ENCODE results near the gene KXD1. TPM values are rescaled to one million over a fixed set of nuclear protein-coding genes. Genes with fewer than 3 reads are reported as not detected.
A peak's percentile ranks its signal among the peaks of the same experiment; 100 is the strongest.
"Not testable (repeated sequence)": the region's sequence is repeated elsewhere in the genome, so short reads cannot be mapped to it uniquely, and the experiment has no call there.

Gene KXD1
- total RNA-seq, 1 donor from 2014 or later: 62.4 TPM

DNA sequence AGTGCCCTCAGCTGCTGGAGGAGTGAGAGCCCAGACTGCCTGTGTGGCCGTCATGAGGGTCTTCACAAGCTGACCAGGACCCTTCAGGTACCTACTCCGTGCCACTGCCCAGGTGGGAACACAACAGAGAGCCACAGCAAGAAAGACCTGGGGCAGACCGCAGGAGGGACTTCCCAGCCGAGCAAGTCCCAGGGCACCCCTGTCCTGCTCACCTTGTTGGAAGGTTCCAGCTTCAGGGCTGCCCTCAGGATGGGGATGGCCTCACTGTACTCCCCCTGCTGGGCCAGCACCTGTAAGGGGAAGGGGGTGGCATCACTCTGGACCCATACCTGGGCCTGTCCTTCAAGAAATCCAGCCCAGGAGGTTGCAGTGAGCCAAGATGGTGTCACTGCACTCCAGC lies 24.6 kb upstream of the KXD1 start:
- no peak for DNase-seq (ENCODE audit: low spot score)

DNA sequence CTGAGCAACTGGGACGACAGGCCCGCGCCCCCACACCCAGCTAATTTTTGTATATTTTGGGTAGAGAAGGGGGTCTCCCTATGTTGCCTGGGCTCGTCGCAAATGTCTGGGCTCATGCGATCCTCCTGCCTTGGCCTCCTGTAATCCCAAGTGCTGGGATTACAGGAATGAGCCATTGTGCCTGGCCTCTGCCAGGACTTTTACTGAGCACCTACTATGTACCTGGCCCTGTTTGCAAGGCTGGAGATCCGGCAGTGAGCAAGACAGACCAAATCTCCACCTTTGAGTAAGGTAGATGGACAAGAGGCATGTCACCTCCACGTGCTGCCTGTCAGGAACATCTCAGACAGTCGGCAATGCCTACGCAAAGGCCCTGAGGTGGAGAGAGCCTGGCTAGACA lies 21.2 kb upstream of the KXD1 start:
- no peak for DNase-seq (ENCODE audit: low spot score)

DNA sequence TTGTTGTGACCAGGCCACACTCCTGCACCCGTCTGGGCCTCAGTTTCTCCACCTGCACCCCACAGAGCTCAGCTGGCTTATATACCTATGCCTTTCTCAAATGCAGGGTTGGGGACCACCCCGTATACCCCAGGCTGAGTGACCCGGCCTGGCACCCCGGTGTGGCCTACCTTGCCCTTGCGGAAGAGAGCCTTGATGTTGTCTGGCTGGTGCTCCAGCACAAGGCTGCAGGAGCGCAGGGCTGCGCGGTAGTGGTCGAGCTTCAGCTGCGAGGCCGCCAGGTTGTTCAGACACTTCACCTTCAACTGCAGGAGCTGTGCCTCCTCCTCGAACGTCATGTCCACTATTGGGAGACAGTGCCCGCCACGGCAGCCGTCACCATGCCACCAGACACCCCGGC lies 20.2 kb upstream of the KXD1 start:
- no peak for DNase-seq (ENCODE audit: low spot score)

DNA sequence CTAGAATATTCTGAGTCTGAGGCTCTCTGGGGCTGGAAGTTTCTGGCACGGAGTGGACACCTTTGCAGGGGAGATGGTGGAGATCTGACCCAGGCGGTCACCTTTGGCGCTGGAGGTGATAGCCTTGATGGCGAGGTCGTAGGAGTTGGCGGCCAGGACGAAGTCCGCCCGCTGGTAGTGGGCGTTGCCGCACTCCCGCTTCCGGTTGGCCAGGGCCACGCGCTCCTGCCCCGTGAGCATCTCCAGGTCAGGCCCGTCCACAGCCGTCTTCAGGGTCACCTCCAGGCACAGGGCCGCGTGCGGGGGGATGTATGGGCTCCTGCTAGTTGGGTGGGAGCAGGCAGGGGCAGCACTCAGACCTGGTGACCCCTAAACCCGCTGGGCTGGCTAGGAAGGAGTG lies 19.6 kb upstream of the KXD1 start:
- DNase-seq (ENCODE audit: low spot score): no peak

DNA sequence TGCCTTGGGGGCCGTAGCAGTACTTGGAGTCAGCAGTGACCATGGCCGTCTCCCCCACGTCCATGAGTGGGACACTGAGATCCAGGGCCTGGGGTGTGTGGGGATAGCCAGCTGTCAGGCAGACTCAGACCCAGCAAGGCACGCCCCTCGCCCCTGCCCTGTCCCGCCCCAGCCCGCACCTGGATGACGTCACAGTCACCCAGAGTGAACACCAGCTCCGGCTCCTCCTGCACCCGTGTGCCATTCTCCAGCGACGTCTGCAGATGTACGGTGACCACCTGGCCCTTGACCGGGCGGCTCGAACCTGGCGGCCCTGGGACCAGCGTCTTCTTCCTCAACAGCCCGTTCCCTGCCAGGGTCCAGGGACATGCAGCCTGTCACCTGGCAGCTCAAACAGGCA lies 18.3 kb upstream of the KXD1 start:
- DNase-seq (ENCODE audit: low spot score): no peak

DNA sequence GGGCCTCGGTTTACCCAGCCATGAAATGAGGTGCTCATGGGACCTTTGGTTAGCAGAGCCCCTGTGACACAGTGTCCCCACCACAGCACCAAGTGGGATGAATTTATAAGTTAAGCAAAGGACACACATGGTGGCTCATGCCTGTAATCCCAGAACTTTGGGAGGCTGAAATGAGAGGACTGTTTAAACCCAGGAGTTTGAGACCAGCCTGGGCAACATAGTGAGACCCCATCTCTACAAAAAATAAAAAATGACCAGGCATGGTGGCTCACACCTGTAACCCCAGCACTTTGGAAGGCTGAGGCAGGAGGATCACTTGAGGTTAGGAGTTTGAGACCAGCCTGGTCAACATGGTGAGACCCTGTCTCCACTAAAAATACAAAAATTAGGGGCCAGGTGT lies 17.5 kb upstream of the KXD1 start:
- not testable (repeated sequence) for DNase-seq (ENCODE audit: low spot score)

DNA sequence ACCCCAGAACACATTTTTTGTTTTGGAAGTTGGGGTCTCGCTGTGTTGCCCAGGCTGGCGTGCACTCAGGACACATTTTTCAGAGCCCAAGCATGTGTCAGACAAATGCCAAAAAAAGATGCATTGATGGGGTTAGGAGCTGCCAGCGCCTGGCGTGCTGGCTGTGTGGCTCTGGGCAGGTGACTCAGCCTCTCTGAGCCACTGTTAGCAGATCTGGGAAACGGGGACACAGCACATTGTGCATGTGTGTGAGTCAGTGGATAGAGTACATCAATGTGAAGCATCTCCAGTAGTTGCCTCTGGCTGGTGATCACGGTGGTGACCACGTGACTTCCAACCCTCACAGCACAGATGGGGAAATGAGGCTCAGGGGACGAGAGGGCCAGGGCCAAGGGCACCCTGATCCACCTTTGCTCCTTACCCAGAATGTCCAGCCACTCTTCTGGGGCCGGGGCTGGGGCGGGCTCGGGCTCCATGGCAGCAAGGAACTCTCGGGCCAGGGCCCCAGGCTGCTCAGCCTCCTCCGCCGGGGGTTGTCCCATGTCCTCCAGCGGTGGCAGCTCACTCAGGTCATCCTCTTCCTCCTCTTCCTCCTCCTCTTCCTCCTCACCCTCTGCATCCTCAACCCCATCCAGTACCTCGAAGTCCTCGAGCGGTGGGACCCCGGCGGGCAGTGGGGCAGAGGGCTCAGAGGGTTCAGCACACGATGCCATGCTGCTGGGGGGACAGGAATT lies 16.2 kb upstream of the KXD1 start:
- no peak for DNase-seq (ENCODE audit: low spot score)

DNA sequence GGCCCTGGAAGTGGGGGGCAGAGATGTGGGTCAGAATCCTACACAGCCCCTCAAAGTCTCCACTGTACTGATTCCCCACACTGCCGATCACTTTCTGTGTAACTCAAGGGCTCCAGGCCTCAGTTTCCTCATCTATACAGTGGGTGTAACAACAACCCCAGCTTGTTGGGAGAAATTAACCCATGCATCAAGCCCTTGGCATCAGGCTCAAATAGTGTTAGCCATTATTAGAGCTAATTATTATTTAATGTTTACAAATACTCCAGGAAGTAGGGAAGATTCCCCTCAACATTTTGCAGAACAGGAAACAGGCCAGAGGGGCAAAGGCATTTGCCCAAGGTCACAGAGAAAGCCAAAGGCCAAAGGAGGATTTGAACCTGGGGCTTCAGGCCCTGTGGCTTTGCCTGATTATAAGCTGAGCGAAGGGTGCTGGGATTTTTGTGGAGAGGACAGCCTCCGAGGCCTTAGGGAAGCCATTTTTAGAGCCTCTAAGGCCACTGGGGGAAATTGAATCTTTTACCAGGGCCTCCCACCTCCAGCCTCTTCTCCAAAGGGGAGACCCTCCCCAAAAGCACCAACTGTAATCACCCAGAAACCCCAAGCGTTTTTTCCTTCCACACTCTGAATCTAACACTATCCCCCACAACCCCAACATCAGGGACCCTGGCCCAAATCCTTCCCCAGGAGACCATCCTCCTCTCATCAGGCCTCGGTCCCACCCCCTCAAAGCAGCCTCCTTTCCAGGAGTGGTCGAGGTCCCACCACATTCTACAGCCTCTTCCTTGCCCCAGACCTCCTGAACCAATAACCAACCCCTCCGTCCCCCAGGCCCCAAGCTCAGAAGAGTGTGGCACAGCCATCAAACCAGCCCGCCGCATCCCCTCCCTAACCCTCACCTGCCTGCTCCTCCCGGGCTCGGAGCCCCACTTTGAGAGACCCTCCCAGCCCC lies 15.4 kb upstream of the KXD1 start:
- no peak for DNase-seq (ENCODE audit: low spot score)

DNA sequence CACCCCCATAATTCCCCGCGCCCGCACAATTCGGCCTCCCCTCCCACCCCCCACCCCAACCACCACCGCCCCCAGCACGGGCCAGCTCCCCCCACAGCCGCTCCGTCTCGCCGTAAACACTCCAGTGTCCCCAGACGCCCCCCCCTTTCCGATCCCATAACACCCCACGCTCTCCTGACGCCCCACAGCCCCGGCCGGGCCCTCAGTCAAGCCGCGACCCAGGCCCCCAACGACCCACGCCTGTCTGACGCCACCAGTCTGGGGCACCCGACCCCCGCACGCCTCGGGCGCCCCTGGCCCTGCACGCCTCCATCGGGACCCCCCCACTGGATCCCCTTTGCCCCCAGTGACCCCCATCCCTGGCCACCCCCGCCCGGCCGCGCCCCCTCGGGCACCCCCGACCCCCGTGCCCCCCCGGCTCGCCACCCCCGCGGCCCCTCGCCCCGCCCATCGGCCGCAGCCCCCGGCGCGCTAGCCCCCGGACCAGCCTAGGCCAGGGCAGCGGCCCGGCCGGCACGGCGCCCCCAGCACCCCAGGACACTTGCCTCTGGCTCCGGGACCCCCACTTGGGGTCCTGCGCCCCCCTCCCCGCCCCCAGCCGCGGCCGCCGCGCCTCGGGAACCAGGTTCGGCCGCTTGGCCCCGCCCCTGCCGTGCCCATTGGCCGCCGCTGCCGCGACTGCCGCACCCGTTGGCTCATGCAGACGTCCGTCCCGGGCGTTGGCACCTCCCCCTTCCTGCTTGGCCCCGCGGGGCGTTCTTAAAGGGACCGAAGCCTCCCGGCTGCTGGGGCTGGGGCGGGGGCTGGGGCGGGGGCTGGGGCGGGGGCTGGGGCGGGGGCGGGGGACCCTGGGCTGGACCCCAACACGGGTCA lies 14.5 kb upstream of the KXD1 start, which contains the start of gene FKBP8:
FKBP8 (minus strand) TSS at position 633 of the 873 bp plus-strand sequence. CDS start 1,603 bp downstream, outside the sequence.
- DNase-seq (ENCODE audit: low spot score): peak; percentile 92

DNA sequence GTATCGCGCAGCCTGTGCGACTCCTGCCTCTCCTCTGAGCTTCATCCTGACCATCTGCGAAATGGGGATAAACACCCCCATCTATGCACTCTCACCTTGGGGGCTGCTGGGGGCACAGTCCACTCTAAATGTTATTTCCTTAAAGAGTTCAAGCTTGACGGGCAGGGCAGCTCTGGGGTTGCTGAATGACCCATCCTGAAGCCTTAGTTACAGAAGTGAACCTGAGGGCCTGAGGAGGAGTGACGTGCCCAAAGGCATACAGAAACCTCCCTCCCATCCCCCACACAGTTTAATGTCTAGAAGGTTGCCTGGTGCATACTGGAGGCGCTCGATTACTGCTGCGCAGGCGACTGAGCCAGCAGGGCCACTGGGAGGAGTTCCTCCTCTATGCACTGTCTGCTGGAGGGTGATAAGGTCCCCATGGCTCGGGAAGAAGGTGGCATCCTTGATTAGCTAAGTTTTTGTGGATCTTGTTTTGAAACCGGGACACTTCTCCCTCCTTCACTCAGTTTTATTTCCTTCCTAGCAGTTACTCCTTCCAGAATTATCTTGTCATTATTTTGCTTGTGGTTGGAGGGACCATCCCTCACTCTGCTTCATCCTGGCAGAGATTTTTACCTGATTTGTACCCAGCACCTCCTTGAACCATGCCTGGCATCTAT lies 13.7 kb upstream of the KXD1 start:
- peak; percentile 42 for DNase-seq (ENCODE audit: low spot score)

DNA sequence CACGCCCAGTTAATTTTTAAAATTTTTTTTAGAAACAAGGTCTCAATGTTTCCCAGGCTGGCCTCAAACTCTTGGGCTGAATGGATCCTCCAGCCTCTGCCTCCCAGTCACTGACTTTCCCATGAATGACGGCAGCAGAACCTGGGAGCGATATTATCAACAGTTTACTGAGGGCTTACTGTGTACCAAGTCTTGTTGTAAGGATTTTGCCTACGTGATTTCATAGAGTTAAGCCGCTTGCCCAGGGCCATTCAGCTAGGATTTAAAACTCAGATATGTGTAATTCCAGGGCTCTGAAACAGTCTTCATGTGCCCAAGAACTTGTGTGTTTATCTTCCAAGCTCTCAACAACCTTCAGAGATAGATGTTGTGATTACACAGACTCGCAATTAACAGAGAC lies 6.0 kb upstream of the KXD1 start:
- DNase-seq (ENCODE audit: low spot score): peak; percentile 50

DNA sequence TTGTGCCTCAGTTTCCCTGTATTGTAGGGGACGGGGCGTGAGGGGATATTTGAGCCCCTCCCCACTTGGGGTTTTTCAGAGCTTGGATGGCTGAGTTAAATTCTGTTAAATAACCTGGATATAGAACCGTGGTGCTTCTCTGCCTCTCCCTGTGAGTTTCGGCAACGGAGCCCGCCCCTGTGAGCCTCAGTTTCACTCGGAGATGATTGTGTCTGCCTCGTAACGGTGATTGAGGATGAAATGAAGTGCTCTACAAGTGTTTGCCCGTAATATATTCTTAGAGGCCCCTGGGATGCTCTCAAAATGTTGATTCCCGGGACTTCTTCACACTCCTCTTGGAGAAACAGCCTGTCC lies 509 bp downstream of the KXD1 start:
- DNase-seq (ENCODE audit: low spot score): no peak

DNA sequence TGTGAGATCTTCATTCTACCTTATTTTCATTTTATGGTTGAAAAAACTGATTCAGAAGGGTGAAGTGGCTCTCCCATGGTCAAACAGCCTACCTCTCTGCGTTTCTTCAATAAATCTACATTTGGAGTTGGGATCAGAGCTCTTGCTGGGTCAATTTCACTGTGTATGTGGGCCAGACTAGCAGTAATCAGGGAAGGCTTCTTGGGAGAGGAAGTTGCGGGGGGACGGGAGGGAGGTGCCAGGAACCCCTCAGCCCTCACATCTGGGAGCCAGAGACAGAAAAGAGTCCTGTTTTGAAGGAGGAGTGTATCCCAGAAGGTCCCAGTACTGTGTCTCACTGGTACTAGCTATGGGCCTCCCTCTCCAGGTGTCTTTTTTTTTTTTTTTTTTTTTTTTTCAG lies 934 bp downstream of the KXD1 start:
- no peak for DNase-seq (ENCODE audit: low spot score)

DNA sequence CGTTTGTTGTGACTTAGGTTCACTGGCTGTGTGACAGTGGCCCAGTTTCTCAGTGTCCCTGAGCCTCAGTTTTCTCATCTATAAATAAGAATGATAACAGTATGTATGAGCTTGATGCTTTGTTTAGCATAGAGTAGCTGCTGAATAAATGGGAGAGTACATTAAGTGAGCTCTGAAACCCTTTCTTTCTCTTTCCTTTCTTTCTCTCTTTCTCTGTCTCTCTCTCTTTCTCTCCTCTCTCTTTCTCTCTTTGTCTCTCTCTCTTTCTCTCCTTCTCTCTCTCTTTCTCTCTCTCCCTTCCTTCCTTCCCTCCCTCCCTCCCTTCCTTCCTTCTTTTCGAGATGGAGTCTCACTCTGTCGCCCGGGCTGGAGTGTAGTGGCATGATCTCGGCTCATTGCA lies 2.0 kb downstream of the KXD1 start:
- no peak for DNase-seq (ENCODE audit: low spot score)

DNA sequence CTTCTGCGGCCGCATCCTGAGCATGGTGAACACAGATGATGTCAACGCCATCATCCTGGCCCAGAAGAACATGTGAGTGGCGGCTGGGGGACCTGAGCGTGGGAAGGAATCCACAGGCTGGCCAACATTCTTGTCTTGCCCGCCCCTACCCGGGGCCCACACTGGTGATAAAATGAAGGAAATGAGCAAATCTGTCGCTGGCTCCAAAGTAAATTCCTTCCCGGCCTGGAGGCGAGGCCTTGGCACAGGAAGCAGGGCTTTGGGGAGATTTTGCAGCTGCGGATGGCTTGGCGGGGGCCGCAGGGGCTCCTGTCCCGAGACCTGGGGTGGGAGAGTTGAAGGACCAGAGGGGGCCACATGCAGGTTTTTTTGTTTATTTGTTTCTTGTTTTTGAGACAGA lies 4.4 kb downstream of the KXD1 start:
- peak; percentile 86 for DNase-seq (ENCODE audit: low spot score)

DNA sequence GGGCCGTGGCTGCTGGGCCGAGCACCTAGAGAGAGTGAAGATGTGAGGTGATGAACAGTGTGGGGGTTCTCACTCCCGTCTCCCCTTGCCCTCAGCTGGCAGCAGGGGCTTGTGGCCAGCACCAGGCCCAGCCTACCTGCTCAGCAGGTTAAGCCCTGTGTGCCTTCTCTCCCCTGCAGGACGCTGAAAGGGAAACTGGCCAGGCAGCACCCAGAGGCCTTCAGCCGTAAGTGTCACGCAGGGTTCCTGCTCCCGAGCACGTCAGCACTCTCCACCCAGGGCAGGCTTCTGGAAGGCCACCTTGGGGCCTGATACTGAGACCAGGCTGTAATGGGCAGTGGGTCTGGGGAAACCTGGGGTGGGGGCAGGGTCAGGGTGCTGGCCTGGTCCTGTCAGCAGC lies 9.3 kb downstream of the KXD1 start:
- no peak for DNase-seq (ENCODE audit: low spot score)

DNA sequence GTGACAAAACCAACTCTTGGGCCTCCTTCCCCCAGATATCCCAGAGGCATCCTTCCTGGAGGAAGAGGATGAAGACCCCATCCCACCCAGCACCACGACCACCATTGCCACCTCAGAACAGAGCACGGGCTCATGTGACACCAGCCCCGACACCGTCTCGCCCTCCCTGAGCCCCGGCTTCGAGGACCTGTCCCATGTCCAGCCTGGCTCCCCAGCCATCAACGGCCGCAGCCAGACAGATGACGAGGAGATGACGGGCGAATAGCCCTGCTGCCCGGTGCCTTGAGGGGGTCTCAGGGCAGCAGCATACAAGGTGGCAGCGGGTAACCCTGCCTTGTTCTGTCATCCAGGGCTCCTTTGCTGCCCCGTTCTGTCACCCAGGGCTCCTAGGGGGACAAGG lies 10.7 kb downstream of the KXD1 start:
- no peak for DNase-seq (ENCODE audit: low spot score)

DNA sequence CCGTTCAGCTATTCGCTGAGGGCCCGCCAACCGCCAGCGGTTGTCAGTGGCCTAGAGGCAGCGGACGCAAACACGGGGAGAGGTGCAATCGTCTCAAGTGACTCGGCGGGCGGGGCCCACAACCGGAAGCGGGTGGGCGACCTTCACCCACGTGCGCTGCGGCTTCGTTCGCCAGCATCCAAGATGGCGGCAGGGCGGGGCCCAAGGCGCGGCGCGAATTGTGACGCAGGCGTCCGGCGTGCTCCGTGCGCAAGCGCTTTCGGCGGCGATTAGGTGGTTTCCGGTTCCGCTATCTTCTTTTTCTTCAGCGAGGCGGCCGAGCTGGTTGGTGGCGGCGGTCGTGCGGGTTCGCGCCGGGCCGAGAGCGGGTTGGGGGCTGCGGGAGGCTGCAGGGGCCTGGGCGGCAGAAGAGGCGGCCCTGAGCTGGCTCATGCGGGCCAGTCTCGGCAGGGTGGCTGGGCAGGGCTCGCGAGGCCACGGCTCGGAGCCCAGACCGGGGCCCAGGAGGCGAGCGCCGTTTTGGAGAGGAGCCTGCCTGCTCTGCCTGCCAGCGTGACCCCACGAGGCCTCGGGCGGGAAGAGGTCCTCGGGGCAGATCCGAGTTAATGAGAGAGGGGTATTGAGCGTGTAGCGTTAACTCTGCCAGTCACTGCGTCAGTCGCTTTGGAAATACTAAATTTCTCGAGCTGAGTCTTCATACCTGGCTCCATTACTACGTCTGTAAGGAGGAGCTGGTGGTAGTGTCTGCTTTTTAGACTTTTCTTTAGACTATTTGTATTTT lies 14.1 kb downstream of the KXD1 start, which contains the start of gene UBA52:
UBA52 (plus strand) TSS at position 294 of the 781 bp plus-strand sequence. CDS start 1,444 bp downstream, outside the sequence.
- peak; percentile 98 for DNase-seq (ENCODE audit: low spot score)

DNA sequence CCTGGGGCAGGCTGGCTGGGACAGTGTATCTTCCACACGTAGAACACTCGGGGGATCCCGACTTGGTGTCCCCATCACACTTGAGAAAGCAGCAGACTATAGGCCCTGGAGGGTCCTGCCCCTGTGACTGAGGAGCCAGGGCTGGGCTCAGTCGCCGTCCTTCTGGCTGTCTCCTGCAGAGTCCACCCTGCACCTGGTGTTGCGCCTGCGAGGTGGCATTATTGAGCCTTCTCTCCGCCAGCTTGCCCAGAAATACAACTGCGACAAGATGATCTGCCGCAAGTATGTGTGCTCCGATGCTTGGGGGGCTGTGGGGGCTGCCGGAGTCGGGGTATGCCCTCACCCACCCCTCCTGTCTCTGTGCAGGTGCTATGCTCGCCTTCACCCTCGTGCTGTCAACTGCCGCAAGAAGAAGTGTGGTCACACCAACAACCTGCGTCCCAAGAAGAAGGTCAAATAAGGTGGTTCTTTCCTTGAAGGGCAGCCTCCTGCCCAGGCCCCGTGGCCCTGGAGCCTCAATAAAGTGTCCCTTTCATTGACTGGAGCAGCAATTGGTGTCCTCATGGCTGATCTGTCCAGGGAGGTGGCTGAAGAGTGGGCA lies 17.1 kb downstream of the KXD1 start:
- DNase-seq (ENCODE audit: low spot score): no peak

DNA sequence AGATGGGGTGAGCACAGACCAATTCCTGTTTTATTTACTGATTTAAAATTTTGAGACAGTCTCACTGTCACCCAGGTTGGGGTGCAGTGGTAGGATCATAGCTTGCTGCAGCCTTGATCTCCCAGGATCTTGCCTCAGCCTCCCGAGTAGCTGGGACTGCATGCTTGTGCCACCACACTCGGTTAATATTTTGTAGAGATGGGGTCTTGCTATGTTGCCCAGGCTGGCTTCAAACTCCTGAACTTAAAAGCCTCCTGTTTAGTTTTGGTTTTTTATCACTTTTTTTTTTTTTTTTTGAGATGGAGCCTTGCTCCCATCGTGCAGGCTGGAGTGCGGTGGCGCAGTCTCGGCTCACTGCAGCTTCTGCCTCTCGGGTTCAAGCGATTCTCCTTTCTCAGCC lies 18.7 kb downstream of the KXD1 start:
- no peak for DNase-seq (ENCODE audit: low spot score)

Data from umbilical cord (tissue), 2 donors.